ENCODE results near the gene PADI3.

PADI3 gene

GRCh38 chr1:17248781-17249180 lies at the start of gene PADI3:
Gene PADI3, plus strand, starts transcription at chr1:17249098. Its CDS starts 40 bp downstream, at chr1:17249138.
- DNase-seq = no peak

GRCh38 chr1:17199267-17200044 lies 49.4 kb upstream of the PADI3 start:
- no peak for DNase-seq

- DNase-seq = no peak
Measured at GRCh38 chr1:17200246-17200645, 48.7 kb upstream of the PADI3 start.

GRCh38 chr1:17200756-17201155 lies 48.1 kb upstream of the PADI3 start:
- DNase-seq = no peak

GRCh38 chr1:17201201-17202021 lies 47.5 kb upstream of the PADI3 start:
- DNase-seq = no peak

GRCh38 chr1:17204546-17205440 lies 44.1 kb upstream of the PADI3 start, which contains the start of gene PADI1:
Gene PADI1, plus strand, starts transcription at chr1:17205128. Its CDS starts 90 bp downstream, at chr1:17205218.
- DNase-seq = no peak

GRCh38 chr1:17205652-17206051 lies 43.2 kb upstream of the PADI3 start:
- no peak for DNase-seq

- DNase-seq = no peak
Measured at GRCh38 chr1:17206196-17206595, 42.7 kb upstream of the PADI3 start.

- no peak for DNase-seq
Measured at GRCh38 chr1:17207046-17207445, 41.9 kb upstream of the PADI3 start.

GRCh38 chr1:17207540-17207939 lies 41.4 kb upstream of the PADI3 start:
- DNase-seq = no peak

- DNase-seq = no peak
Measured at GRCh38 chr1:17207966-17208418, 40.9 kb upstream of the PADI3 start.

GRCh38 chr1:17208546-17208945 lies 40.4 kb upstream of the PADI3 start:
- no peak for DNase-seq

- no peak for DNase-seq
Measured at GRCh38 chr1:17209430-17209829, 39.5 kb upstream of the PADI3 start.

- no peak for DNase-seq
Measured at GRCh38 chr1:17210176-17210575, 38.7 kb upstream of the PADI3 start.

GRCh38 chr1:17211377-17211776 lies 37.5 kb upstream of the PADI3 start:
- DNase-seq = no peak

GRCh38 chr1:17212009-17212408 lies 36.9 kb upstream of the PADI3 start:
- DNase-seq = no peak

- DNase-seq = peak; percentile 4
Measured at GRCh38 chr1:17212487-17213121, 36.3 kb upstream of the PADI3 start.

GRCh38 chr1:17213148-17213781 lies 35.6 kb upstream of the PADI3 start:
- no peak for DNase-seq

GRCh38 chr1:17213782-17214148 lies 35.1 kb upstream of the PADI3 start:
- DNase-seq = no peak

- DNase-seq = no peak
Measured at GRCh38 chr1:17214876-17215544, 33.9 kb upstream of the PADI3 start.

- no peak for DNase-seq
Measured at GRCh38 chr1:17215545-17215890, 33.4 kb upstream of the PADI3 start.
